ENCODE data around the gene NIFK. TPM values are rescaled to one million over a fixed set of nuclear protein-coding genes. Genes with fewer than 3 reads are reported as not detected.

Gene NIFK
- total RNA-seq, 1 donor from 2014 or later = 36.4 TPM

GRCh38 chr2:121776361-121776760, 39.7 kb upstream of the NIFK start:
- Histone ChIP-seq H3K27me3 (no peaks in the 10 kb centered on the region), H3K9me3 (no peaks in the 10 kb centered on the region), H3K4me3 (no peak overlapping the region), H3K4me1 (no peaks in the 10 kb centered on the region), H3K27ac (no peak overlapping the region), H3K36me3 (no peaks in the 10 kb centered on the region)
- ATAC-seq = no peak
- TF ChIP-seq CTCF (IDR thresholded peaks at IDR 0.05) = no peak
- no peak for DNase-seq
- intact Hi-C loops (cut with DNase I) = no loop called here

DNA sequence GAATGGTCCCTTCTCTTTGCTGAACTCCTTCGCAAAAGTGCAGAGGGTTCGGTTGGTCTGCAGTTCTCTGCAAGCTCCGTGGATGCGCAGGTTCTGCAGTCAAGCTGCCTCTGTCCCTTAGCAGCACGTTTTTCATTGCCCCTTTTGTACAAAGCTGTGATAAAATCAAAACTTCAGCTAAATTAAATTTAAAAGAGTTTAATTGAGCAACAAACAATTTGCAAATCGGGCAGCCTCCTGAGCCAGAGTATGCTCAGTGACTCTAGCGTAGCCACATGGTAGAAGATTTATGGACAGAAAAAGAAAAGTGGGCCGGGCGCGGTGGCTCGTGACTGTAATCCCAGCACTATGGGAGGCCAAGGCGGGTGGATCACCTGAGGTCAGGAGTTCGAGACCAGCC, 37.6 kb upstream of the NIFK start:
- Histone ChIP-seq H3K9me3 (no peaks in the 10 kb centered on the region), H3K4me3 (no peak overlapping the region), H3K4me1 (no peaks in the 10 kb centered on the region), H3K27ac (no peak overlapping the region), H3K36me3 (no peaks in the 10 kb centered on the region), H3K27me3 (no peaks in the 10 kb centered on the region)
- intact Hi-C loops (cut with DNase I) = no loop called here
- DNase-seq (no peak), ATAC-seq (no peak)
- TF ChIP-seq CTCF (IDR thresholded peaks at IDR 0.05) = no peak

- TF ChIP-seq CTCF (IDR thresholded peaks at IDR 0.05) = no peak
- H3K9me3 ChIP-seq = no peaks in the 10 kb centered on the region
- no peak overlapping the region for H3K27ac ChIP-seq
- ATAC-seq (no peak), DNase-seq (no peak)
- H3K4me1 ChIP-seq = no peaks in the 10 kb centered on the region
- H3K4me3 ChIP-seq = no peak overlapping the region
- H3K36me3 ChIP-seq = peaks cover 15% of the 10 kb centered on the region
- intact Hi-C loops (cut with DNase I) = no loop called here
- H3K27me3 ChIP-seq = no peaks in the 10 kb centered on the region
These were observed 35.5 kb upstream of the NIFK start for GRCh38 chr2:121771976-121772742.

GRCh38 chr2:121768143-121768755, 31.6 kb upstream of the NIFK start:
- ATAC-seq (no peak), DNase-seq (no peak)
- Histone ChIP-seq H3K9me3 (no peaks in the 10 kb centered on the region), H3K4me1 (no peaks in the 10 kb centered on the region), H3K36me3 (peaks cover 54% of the 10 kb centered on the region), H3K27me3 (no peaks in the 10 kb centered on the region), H3K4me3 (no peak overlapping the region), H3K27ac (no peak overlapping the region)
- intact Hi-C loops (cut with DNase I) = no loop called here
- TF ChIP-seq CTCF (IDR thresholded peaks at IDR 0.05) = no peak

- peaks cover 71% of the 10 kb centered on the region for H3K36me3 ChIP-seq
- intact Hi-C loops (cut with DNase I) = no loop called here
These were observed 29.9 kb upstream of the NIFK start for GRCh38 chr2:121766624-121767023.

More at GRCh38 chr2:121766624-121767023, 29.9 kb upstream of the NIFK start:
- no peak for ATAC-seq
- no peak overlapping the region for H3K4me3 ChIP-seq
- DNase-seq = no peak
- H3K27ac ChIP-seq = no peak overlapping the region
- TF ChIP-seq CTCF (IDR thresholded peaks at IDR 0.05) = no peak
- H3K9me3 ChIP-seq = no peaks in the 10 kb centered on the region
- no peaks in the 10 kb centered on the region for H3K27me3 ChIP-seq
- no peaks in the 10 kb centered on the region for H3K4me1 ChIP-seq

Data from upper lobe of right lung (tissue), 1 donor.